ENCODE measurements around the gene ZNF350. TPM values are rescaled to one million over a fixed set of nuclear protein-coding genes. Genes with fewer than 3 reads are reported as not detected.

ZNF350 gene
- total and polyA plus RNA-seq, 2 of the 13 experiments (the other 11 are each of a cell fraction or from before 2014, with no cell fraction given): 3.7 to 6.9 TPM

DNA sequence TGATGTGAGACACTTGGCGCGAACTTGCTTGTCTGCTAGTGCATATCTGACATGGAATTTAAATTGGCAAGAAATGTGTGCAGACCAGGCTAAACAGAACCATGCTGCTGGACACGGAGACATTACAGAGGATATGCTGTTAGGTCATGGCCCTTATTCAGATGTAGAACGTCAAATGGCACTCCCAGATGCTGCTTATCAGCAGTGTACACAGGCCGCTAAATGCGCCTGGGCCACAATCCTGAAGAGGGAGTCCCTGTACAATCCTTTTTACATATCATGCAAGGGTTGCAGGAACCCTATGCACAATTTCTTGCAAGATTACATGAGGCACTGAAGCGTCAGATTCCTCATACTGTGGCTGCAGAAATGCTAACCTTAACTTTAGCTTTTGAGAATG is 9.3 kb downstream of the ZNF350 start:
- Histone ChIP-seq H3K79me2 (ENCODE audit: insufficient read depth, low read length) (peaks cover 6% of the 10 kb centered on the region), H3K9ac (ENCODE audit: insufficient read depth, low read depth, low read length) (no peak overlapping the region), H3K4me1 (ENCODE audit: insufficient read depth, low read length) (no peaks in the 10 kb centered on the region), H4K20me1 (ENCODE audit: insufficient read depth, low read length) (no peaks in the 10 kb centered on the region), H3K36me3 (replicated peaks in 1 of 2; ENCODE audit: control insufficient read depth in 1 of 2, insufficient read depth in 2 of 2, low read length in 2 of 2) (peaks cover 7 to 25% of the 10 kb centered on the region in 2 experiments; a peak in 4 of 5 replicates), H2AFZ (ENCODE audit: low read length) (no peak overlapping the region), H3K4me2 (ENCODE audit: low read depth, low read length) (no peak overlapping the region), H3K9me3 (ENCODE audit: low read length) (peaks cover 77% of the 10 kb centered on the region), H3K4me3 (replicated peaks in 1 of 3; ENCODE audit: insufficient read depth in 1 of 3, low read depth in 2 of 3, low read length in 3 of 3) (no peak overlapping the region), H3K27ac (ENCODE audit: extremely low read length, insufficient read depth, low read length) (no peak overlapping the region), H3K27me3 (ENCODE audit: control insufficient read depth in 1 of 2, insufficient read depth in 2 of 2, low read length in 2 of 2) (no peaks in the 10 kb centered on the region)
- WGBS (ENCODE audit: low lambda C conversion rate): 95% methylated on average over 6 of the region's 7 CpGs
- ChIA-PET POLR2A (no interaction called here), CTCF (ENCODE audit: low intra/inter-chr PET ratio, low total read pairs) (no interaction called here)
- DNase-seq (ENCODE audit: low spot score) (no peak), ATAC-seq (no peak), FAIRE-seq (no peak)
- no peak for TF ChIP-seq NFE2 (CRISPR knock-in tag; IDR thresholded peaks at IDR 0.05)
- peak; percentile 78 for TF ChIP-seq ZBTB33 (CRISPR knock-in tag; IDR thresholded peaks at IDR 0.05)
- BruUV-seq (replicated peaks): no TSS peak
- intact Hi-C loops (cut with micrococcal nuclease; ENCODE audit: unreplicated experiment) (no loop called here), in situ Hi-C loops (cut with HindIII; ENCODE audit: extremely low pct_ligation_motif_present, low pct_unique_long_range_greater_than_20kb) (no loop called here)

DNA sequence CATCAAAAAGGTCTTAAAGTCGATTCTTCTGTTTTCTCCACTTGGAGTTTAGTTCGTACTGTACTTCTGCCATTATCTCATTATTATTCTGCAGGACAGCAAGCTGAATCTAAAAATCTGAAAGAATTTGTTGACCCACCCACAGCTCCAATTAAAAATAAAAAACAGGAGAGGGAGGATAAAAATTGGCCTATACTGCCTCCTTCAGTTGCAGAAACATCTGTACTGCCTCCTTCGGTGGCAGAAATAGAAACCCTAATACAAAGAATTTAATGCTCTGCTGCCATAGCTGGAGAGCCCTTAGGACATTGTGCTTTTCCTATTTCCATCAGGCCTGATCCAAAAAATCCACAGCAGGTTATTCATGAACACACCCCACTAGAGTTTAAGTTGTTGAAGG is 9.8 kb downstream of the ZNF350 start:
- WGBS (ENCODE audit: low lambda C conversion rate): 76% methylated on average over 3 of the region's 3 CpGs
- TF ChIP-seq ZNF776 (CRISPR knock-in tag; IDR thresholded peaks at IDR 0.05): no peak
- no peak for TF ChIP-seq ARID2 (CRISPR knock-in tag; IDR thresholded peaks at IDR 0.05; ENCODE audit: borderline replicate concordance)
- TF ChIP-seq E2F2 (CRISPR knock-in tag; IDR thresholded peaks at IDR 0.05; ENCODE audit: borderline replicate concordance): no peak
- TF ChIP-seq ATF4 (CRISPR knock-in tag; IDR thresholded peaks at IDR 0.05): no peak
- no peak for TF ChIP-seq CCAR2 (optimal IDR thresholded peaks at IDR 0.05; ENCODE audit: low read depth, low read length)
- TF ChIP-seq NBN (conservative IDR thresholded peaks at IDR 0.05): no peak
- no peak for TF ChIP-seq KDM5A (IDR thresholded peaks at IDR 0.05; ENCODE audit: borderline replicate concordance, low read length)
- no peak for TF ChIP-seq PAX8 (CRISPR knock-in tag; IDR thresholded peaks at IDR 0.05; ENCODE audit: borderline replicate concordance)
- TF ChIP-seq ZNF749 (CRISPR knock-in tag; IDR thresholded peaks at IDR 0.05; ENCODE audit: borderline replicate concordance): no peak
- no peak for TF ChIP-seq PHF21A (CRISPR knock-in tag; IDR thresholded peaks at IDR 0.05)
- TF ChIP-seq ZBTB7A (CRISPR knock-in tag; IDR thresholded peaks at IDR 0.05): no peak
- TF ChIP-seq ZNF136 (CRISPR knock-in tag; IDR thresholded peaks at IDR 0.05; ENCODE audit: low read depth): no peak
- TF ChIP-seq PHB2 (IDR thresholded peaks at IDR 0.05; ENCODE audit: partially characterized antibody): no peak
- no peak for TF ChIP-seq HNF4A (CRISPR knock-in tag; IDR thresholded peaks at IDR 0.05)
- no peak for TF ChIP-seq ZFYVE20 (CRISPR knock-in tag; IDR thresholded peaks at IDR 0.05; ENCODE audit: borderline replicate concordance, low read depth)

More for the DNA sequence above, 9.8 kb downstream of the ZNF350 start:
- Histone ChIP-seq H3K4me3 (replicated peaks in 1 of 3; ENCODE audit: insufficient read depth in 1 of 3, low read depth in 2 of 3, low read length in 3 of 3) (no peak overlapping the region), H3K9me3 (ENCODE audit: low read length) (peaks cover 82% of the 10 kb centered on the region), H2AFZ (ENCODE audit: low read length) (no peak overlapping the region), H3K36me3 (replicated peaks in 1 of 2; ENCODE audit: control insufficient read depth in 1 of 2, insufficient read depth in 2 of 2, low read length in 2 of 2) (peaks cover 7 to 26% of the 10 kb centered on the region in 2 experiments; a peak in 4 of 5 replicates), H3K4me1 (ENCODE audit: insufficient read depth, low read length) (no peaks in the 10 kb centered on the region), H3K27me3 (ENCODE audit: control insufficient read depth in 1 of 2, insufficient read depth in 2 of 2, low read length in 2 of 2) (no peaks in the 10 kb centered on the region), H3K79me2 (ENCODE audit: insufficient read depth, low read length) (peaks cover 6% of the 10 kb centered on the region), H4K20me1 (ENCODE audit: insufficient read depth, low read length) (no peaks in the 10 kb centered on the region), H3K4me2 (ENCODE audit: low read depth, low read length) (no peak overlapping the region), H3K9ac (ENCODE audit: insufficient read depth, low read depth, low read length) (no peak overlapping the region), H3K27ac (ENCODE audit: extremely low read length, insufficient read depth, low read length) (no peak overlapping the region)
- CTCF ChIA-PET (ENCODE audit: low intra/inter-chr PET ratio, low total read pairs): no interaction called here
- BruUV-seq (replicated peaks): no TSS peak
- POLR2A ChIA-PET: no interaction called here
- FAIRE-seq (no peak), DNase-seq (ENCODE audit: low spot score) (no peak), ATAC-seq (no peak)
- intact Hi-C loops (cut with micrococcal nuclease; ENCODE audit: unreplicated experiment): no loop called here
- in situ Hi-C loops (cut with HindIII; ENCODE audit: extremely low pct_ligation_motif_present, low pct_unique_long_range_greater_than_20kb): no loop called here

Data from HepG2 (cell line).